Keratinocyte (primary cell): Measurements from ENCODE around the gene LRAT.

Experiments used
- EZH2 ChIP-seq: IDR thresholded peaks from one replicate; pipeline ENCODE4 v1.6.1; 2012; ENCODE audit warnings: inconsistent platforms, mild to moderate bottlenecking, low read length, moderate library complexity
- TF ChIP-seq, protein P1 (sequence below), 3 experiments: IDR thresholded peaks in 1 of 3; conservative IDR thresholded peaks in 1 of 3; optimal IDR thresholded peaks in 1 of 3; 2 replicates in 2 of 3; 3 replicates in 1 of 3; pipeline versions ENCODE3 to v1.5.1; 2011; ENCODE audit warnings: low read length in 3 of 3, mild to moderate bottlenecking in 3 of 3, moderate library complexity in 2 of 3, control low read depth in 1 of 3, inconsistent platforms in 1 of 3; ENCODE audit not compliant: insufficient read depth in 2 of 3; ENCODE audit errors: extremely low read depth in 1 of 3

DNA sequence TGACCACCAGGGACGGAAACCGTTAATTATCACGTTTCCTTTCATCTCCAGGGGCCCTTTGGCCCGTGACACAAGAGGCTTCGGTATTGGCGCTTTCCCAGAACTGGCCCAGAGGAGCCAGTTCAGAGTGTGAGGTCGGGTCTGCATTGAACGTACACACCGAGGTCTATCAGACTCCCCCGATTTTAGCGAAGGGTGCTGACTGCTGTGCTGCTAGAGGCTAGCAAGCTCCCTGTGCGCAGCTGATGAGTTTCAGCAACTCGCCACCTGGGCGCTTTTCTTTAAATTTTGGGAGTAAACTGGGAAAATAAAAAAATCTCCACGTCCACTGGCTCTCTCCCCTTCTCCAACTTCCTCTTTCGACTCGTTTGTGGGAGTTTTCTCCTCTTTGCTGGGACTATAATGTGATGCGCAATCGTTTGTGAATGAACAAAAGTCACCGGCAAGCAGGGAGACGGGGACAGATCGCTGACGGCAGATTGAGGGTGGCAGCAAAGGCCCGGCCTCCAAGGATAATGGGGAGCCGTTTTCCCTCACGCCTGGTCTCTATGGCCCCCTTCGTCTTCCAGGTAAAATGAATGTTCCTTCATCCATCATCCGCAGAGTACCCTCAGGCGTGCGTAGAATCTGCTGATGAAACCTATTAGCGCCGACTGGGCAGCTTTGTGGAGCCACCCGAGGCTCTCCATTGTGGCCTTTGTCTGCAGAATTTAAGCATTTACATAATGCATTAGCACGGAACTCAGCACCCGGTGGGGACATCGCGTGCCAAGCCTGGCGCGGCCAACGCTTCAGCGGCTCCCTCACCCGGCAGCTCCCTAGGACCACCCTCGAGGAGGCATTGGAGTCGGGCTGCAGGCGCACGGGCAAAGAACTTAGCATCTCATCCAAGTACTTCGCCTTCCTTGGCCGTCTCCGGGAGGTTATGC, 1.6 kb upstream of the LRAT start:
- TF ChIP-seq, protein P1, sequence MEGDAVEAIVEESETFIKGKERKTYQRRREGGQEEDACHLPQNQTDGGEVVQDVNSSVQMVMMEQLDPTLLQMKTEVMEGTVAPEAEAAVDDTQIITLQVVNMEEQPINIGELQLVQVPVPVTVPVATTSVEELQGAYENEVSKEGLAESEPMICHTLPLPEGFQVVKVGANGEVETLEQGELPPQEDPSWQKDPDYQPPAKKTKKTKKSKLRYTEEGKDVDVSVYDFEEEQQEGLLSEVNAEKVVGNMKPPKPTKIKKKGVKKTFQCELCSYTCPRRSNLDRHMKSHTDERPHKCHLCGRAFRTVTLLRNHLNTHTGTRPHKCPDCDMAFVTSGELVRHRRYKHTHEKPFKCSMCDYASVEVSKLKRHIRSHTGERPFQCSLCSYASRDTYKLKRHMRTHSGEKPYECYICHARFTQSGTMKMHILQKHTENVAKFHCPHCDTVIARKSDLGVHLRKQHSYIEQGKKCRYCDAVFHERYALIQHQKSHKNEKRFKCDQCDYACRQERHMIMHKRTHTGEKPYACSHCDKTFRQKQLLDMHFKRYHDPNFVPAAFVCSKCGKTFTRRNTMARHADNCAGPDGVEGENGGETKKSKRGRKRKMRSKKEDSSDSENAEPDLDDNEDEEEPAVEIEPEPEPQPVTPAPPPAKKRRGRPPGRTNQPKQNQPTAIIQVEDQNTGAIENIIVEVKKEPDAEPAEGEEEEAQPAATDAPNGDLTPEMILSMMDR (optimal IDR thresholded peaks at IDR 0.05 in 1 of 3, IDR thresholded peaks at IDR 0.05 in 1 of 3, conservative IDR thresholded peaks at IDR 0.05 in 1 of 3; ENCODE audit: extremely low read depth in 1 of 3, insufficient read depth in 2 of 3, low read length in 3 of 3), result no peak
- TF ChIP-seq EZH2, result peak; percentile 72
